B cell (primary cell): ENCODE measurements around the gene STARD3. TPM values are rescaled to one million over a fixed set of nuclear protein-coding genes. Genes with fewer than 3 reads are reported as not detected.

Experiments used
- ATAC-seq: fragments of 200-7000 bp; cut with Tn5 transposase; one replicate; pipeline ENCODE4 v1.10.0; 2021; ENCODE audit warnings: low read depth, mild to moderate bottlenecking, moderate number of reproducible peaks, moderate library complexity
- CTCF ChIA-PET: fragments of 350-600 bp; sonication (Branson Sonifier 250); formaldehyde crosslinking; loops from one replicate; lab custom pipeline; 2021; ENCODE audit warnings: antibody characterized with exemption, inconsistent platforms; lab: Charles Lee
- POLR2A ChIA-PET: fragments of 350-600 bp; sonication (Branson Sonifier 250); formaldehyde crosslinking; loops from one replicate; lab custom pipeline; 2021; ENCODE audit warnings: antibody characterized with exemption; lab: Charles Lee
- DNase-seq: peaks from one replicate; pipeline ENCODE4 v3.0.0; 2013
- H2AFZ ChIP-seq: 2 replicates; pipeline ENCODE4 v1.6.1; 2012; ENCODE audit warnings: mild to moderate bottlenecking, low read depth, low read length; ENCODE audit not compliant: insufficient read depth, poor library complexity, severe bottlenecking
- H3K27ac ChIP-seq, 2 donors: 1 replicate in 1 of 2; 2 replicates in 1 of 2; pipeline ENCODE4 v1.5.1; 2012 to 2013; ENCODE audit warnings: low read length in 2 of 2, mild to moderate bottlenecking in 2 of 2, moderate library complexity in 1 of 2
- H3K27me3 ChIP-seq, 4 experiments: fragments of 200-600 bp in 1 of 4; sonication (generic) in 1 of 4; replicated peaks in 1 of 4; 1 replicate in 2 of 4; 2 replicates in 2 of 4; pipeline versions ENCODE4 v1.6.1 to v1.7.0; 2013 to 2016; ENCODE audit warnings: low read length in 3 of 4, mild to moderate bottlenecking in 2 of 4, mixed read lengths in 1 of 4, moderate library complexity in 1 of 4; ENCODE audit not compliant: insufficient read depth in 4 of 4, control insufficient read depth in 3 of 4; ENCODE audit errors: control extremely low read depth in 1 of 4
- H3K36me3 ChIP-seq, 2 experiments: replicated peaks in 1 of 2; 1 replicate in 1 of 2; 2 replicates in 1 of 2; pipeline versions ENCODE4 v1.6.1 to v1.7.1; 2013; ENCODE audit warnings: low read length in 1 of 2; ENCODE audit not compliant: insufficient read depth in 2 of 2, control insufficient read depth in 1 of 2; ENCODE audit errors: control extremely low read depth in 1 of 2, extremely low read depth in 1 of 2
- H3K4me1 ChIP-seq, 2 donors: fragments of 200-600 bp in 1 of 2; sonication (generic) in 1 of 2; 1 replicate in 1 of 2; 2 replicates in 1 of 2; pipeline versions ENCODE4 v1.5.1 to v1.6.1; 2013 to 2017; ENCODE audit warnings: low read length in 2 of 2; ENCODE audit not compliant: control insufficient read depth in 2 of 2, insufficient read depth in 2 of 2
- H3K4me2 ChIP-seq: replicated peaks from 2 replicates; pipeline ENCODE3; 2012; ENCODE audit warnings: mild to moderate bottlenecking, low read depth, low read length; ENCODE audit not compliant: poor library complexity, severe bottlenecking
- H3K4me3 ChIP-seq, 5 experiments: fragments of 200-600 bp in 1 of 5; sonication (generic) in 1 of 5; 1 replicate in 3 of 5; 2 replicates in 2 of 5; pipeline versions ENCODE4 v1.5.1 to v1.7.0; 2011 to 2016; ENCODE audit warnings: low read length in 4 of 5, mild to moderate bottlenecking in 4 of 5, low read depth in 2 of 5, control low read depth in 1 of 5, moderate library complexity in 1 of 5; ENCODE audit not compliant: insufficient read depth in 1 of 5; ENCODE audit errors: control extremely low read depth in 1 of 5, extremely low read depth in 1 of 5
- H3K79me2 ChIP-seq: fragments of 200-600 bp; sonication (generic); one replicate; pipeline ENCODE4 v1.6.0; 2016; ENCODE audit warnings: low read length; ENCODE audit not compliant: control insufficient read depth, insufficient read depth
- H3K9ac ChIP-seq: fragments of 200-600 bp; sonication (generic); 2 replicates; pipeline ENCODE4 v1.6.1; 2017; ENCODE audit warnings: mild to moderate bottlenecking, low read length, moderate library complexity
- H3K9me3 ChIP-seq, 3 donors: one replicate each; pipeline versions ENCODE4 v1.6.1 to v1.7.1; 2013; ENCODE audit warnings: low read length in 2 of 3; ENCODE audit not compliant: control insufficient read depth in 2 of 3, insufficient read depth in 1 of 3; ENCODE audit errors: control extremely low read depth in 1 of 3
- H4K20me1 ChIP-seq: 2 replicates; pipeline ENCODE4 v1.6.0; 2012; ENCODE audit warnings: mild to moderate bottlenecking, low read length; ENCODE audit not compliant: insufficient read depth, control insufficient read depth, poor library complexity, severe bottlenecking
- H3K27ac Mint-ChIP-seq: one replicate; pipeline ENCODE4 v1.8.0; 2021; ENCODE audit warnings: mixed read lengths
- H3K27me3 Mint-ChIP-seq: one replicate; pipeline ENCODE4 v1.8.0; 2021; ENCODE audit warnings: mixed read lengths
- H3K4me1 Mint-ChIP-seq: one replicate; pipeline ENCODE4 v1.8.0; 2021; ENCODE audit warnings: mixed read lengths
- H3K4me3 Mint-ChIP-seq: one replicate; pipeline ENCODE4 v1.8.0; 2021; ENCODE audit warnings: mixed read lengths
- H3K9me3 Mint-ChIP-seq: one replicate; pipeline ENCODE4 v1.8.0; 2022; ENCODE audit warnings: mixed read lengths; ENCODE audit not compliant: insufficient read depth
- EZH2 ChIP-seq: IDR thresholded peaks from 2 replicates; pipeline ENCODE4 v1.6.1; 2012; ENCODE audit warnings: borderline replicate concordance, low read depth, mild to moderate bottlenecking, moderate library complexity, low read length; ENCODE audit not compliant: insufficient read depth, poor library complexity, severe bottlenecking
- WGBS: methylation state at CpG from one replicate; pipeline ENCODE4 v1.1.5; 2013; ENCODE audit warnings: missing lambda C conversion rate; ENCODE audit not compliant: insufficient coverage; 5-methylcytosine and 5-hydroxymethylcytosine counted together
- intact Hi-C: fragments of 100-400 bp; cut with micrococcal nuclease; formaldehyde crosslinking; loops from one replicate; pipeline ENCODE4 v1.10.0; 2022
- polyA plus RNA-seq: library from polyadenylated mRNA; depleted of rRNA; stranded (reverse); fragments of >200 nt; gene quantifications from 2 replicates; pipeline ENCODE4 v1.2.3, GENCODE V29; 2012
- total RNA-seq, 2 donors: library from RNA; stranded (reverse); fragments of 120-200 nt in 1 of 2; gene quantifications; 1 replicate in 1 of 2; 2 replicates in 1 of 2; pipeline versions ENCODE4 v1.2.3 to v1.2.4, GENCODE V29; 2013 to 2022
- TF ChIP-seq, protein P1 (sequence below): fragments of 200-600 bp; IDR thresholded peaks from one replicate; pipeline ENCODE4 v1.8.0; 2022; ENCODE audit warnings: antibody characterized with exemption, mild to moderate bottlenecking

Gene STARD3
- total and polyA plus RNA-seq, 2 donors (not counting 1 experiment from before 2014, with no cell fraction given) = 93.1 to 231 TPM

DNA sequence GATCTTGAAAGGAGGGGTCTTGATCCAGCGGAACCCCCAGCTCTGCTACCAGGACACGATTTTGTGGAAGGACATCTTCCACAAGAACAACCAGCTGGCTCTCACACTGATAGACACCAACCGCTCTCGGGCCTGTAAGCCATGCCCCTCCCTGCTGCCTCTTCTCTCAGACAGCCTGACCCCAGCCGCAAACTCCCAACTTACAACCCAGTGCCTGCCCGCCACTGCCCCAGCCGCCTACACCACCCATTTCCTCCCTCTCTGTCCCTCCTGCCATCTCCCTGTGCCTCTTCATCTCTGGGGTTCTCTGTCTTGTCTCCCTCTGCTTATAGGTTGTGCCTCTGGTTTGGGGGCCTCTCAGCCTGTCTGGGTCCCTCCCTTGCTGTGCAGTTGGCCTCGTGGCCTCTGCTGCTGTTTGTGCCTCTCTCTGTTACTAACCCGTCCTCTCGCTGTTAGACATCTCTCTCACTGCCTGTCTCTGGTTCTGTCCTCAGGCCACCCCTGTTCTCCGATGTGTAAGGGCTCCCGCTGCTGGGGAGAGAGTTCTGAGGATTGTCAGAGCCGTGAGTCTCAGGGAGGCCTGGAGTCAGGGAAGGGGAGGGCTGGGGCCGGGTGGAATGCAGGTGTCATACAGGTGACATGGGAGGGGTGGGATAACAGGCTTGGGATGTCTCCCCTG, 72.5 kb downstream of the STARD3 start:
- no peaks in the 10 kb centered on the region for H3K9me3 ChIP-seq
- CTCF ChIA-PET = no interaction called here
- DNase-seq (no peak), ATAC-seq (no peak)
- no peak for TF ChIP-seq EZH2
- TF ChIP-seq, protein P1, sequence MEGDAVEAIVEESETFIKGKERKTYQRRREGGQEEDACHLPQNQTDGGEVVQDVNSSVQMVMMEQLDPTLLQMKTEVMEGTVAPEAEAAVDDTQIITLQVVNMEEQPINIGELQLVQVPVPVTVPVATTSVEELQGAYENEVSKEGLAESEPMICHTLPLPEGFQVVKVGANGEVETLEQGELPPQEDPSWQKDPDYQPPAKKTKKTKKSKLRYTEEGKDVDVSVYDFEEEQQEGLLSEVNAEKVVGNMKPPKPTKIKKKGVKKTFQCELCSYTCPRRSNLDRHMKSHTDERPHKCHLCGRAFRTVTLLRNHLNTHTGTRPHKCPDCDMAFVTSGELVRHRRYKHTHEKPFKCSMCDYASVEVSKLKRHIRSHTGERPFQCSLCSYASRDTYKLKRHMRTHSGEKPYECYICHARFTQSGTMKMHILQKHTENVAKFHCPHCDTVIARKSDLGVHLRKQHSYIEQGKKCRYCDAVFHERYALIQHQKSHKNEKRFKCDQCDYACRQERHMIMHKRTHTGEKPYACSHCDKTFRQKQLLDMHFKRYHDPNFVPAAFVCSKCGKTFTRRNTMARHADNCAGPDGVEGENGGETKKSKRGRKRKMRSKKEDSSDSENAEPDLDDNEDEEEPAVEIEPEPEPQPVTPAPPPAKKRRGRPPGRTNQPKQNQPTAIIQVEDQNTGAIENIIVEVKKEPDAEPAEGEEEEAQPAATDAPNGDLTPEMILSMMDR = no peak
- H3K4me1 Mint-ChIP-seq = peaks cover 9% of the 10 kb centered on the region
- H3K27me3 ChIP-seq = no peaks in the 10 kb centered on the region
- H3K27ac ChIP-seq = no peak overlapping the region
- no peaks in the 10 kb centered on the region for H3K27me3 Mint-ChIP-seq
- no peaks in the 10 kb centered on the region for H3K9me3 Mint-ChIP-seq
- H3K27ac Mint-ChIP-seq = no peak overlapping the region
- no peak overlapping the region for H2AFZ ChIP-seq
- H3K4me2 ChIP-seq = no peak overlapping the region
- WGBS = 65% methylated on average over 12 of the region's 14 CpGs
- H3K9ac ChIP-seq = no peak overlapping the region
- peaks cover 12 to 19% of the 10 kb centered on the region in 2 donors for H3K4me1 ChIP-seq
- no peak overlapping the region for H3K4me3 Mint-ChIP-seq
- no peak overlapping the region for H3K4me3 ChIP-seq
- H3K79me2 ChIP-seq = no peaks in the 10 kb centered on the region
- intact Hi-C loops = no loop called here
- H4K20me1 ChIP-seq = no peaks in the 10 kb centered on the region
- POLR2A ChIA-PET = no interaction called here
- no peaks in the 10 kb centered on the region for H3K36me3 ChIP-seq
